Lower leg skin (tissue), 3 donors: Measurements from ENCODE around the gene WFIKKN1.

Experiments used
- POLR2A ChIP-seq, 2 donors: fragments of 450-650 bp; IDR thresholded peaks; one replicate each; pipeline ENCODE4 v1.6.1; 2016 to 2017; ENCODE audit warnings: antibody characterized with exemption in 2 of 2, mild to moderate bottlenecking in 1 of 2, moderate library complexity in 1 of 2
- TF ChIP-seq, protein P1 (sequence below), 3 donors: fragments of 450-650 bp; IDR thresholded peaks; one replicate each; pipeline ENCODE4 v1.5.1; 2016; ENCODE audit warnings: antibody characterized with exemption in 3 of 3, mild to moderate bottlenecking in 3 of 3, moderate library complexity in 2 of 3

DNA sequence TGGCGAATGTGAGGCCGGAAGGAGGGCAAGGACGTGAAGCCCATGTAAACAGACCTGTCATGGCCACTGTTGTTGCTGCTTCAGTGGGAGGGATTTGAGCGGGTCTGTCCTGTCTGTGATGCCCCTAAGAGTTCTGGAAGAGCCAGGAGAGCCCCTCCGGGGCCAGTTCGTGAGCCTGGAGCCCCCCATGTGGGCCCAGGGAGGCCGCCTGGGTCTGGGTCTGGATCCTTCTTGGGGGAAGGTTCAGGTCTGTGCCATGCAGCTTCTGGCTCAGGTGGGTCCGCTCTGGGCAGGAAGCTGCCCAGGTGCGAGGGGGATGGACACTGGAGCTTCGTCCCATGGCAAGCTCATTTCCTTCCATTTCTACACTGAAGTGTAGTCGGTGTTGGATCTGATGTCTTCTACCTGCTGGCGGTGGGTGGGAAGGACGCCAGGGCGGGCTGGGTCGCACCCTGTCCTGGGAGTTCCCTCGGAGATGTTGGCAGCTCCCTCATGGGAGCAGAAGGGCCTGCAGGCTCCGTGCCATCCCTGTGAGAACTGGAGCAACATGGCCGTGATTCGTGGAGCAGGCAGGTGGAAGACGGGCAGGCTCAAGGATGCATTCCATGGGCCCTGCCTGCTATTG lies 11.2 kb upstream of the WFIKKN1 start:
- no peak for TF ChIP-seq POLR2A (IDR thresholded peaks at IDR 0.05)
- TF ChIP-seq, protein P1, sequence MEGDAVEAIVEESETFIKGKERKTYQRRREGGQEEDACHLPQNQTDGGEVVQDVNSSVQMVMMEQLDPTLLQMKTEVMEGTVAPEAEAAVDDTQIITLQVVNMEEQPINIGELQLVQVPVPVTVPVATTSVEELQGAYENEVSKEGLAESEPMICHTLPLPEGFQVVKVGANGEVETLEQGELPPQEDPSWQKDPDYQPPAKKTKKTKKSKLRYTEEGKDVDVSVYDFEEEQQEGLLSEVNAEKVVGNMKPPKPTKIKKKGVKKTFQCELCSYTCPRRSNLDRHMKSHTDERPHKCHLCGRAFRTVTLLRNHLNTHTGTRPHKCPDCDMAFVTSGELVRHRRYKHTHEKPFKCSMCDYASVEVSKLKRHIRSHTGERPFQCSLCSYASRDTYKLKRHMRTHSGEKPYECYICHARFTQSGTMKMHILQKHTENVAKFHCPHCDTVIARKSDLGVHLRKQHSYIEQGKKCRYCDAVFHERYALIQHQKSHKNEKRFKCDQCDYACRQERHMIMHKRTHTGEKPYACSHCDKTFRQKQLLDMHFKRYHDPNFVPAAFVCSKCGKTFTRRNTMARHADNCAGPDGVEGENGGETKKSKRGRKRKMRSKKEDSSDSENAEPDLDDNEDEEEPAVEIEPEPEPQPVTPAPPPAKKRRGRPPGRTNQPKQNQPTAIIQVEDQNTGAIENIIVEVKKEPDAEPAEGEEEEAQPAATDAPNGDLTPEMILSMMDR (IDR thresholded peaks at IDR 0.05): no peak
